HFFc6 (cell line): Measurements from ENCODE around the gene CUL9. TPM values are rescaled to one million over a fixed set of nuclear protein-coding genes. Genes with fewer than 3 reads are reported as not detected.

Source experiments
- DNase-seq: peaks from one replicate; pipeline ENCODE4 v3.0.0-alpha.2; 2018
- H3K27ac Mint-ChIP-seq: 2 replicates; pipeline ENCODE4 v1.8.0; 2020; ENCODE audit warnings: mild to moderate bottlenecking, mixed read lengths
- H3K27me3 Mint-ChIP-seq: 2 replicates; pipeline ENCODE4 v1.8.0; 2021; ENCODE audit warnings: mild to moderate bottlenecking, moderate library complexity, mixed read lengths; ENCODE audit not compliant: insufficient read depth
- H3K36me3 Mint-ChIP-seq: 2 replicates; pipeline ENCODE4 v1.8.0; 2021; ENCODE audit warnings: low read depth, mixed read lengths
- H3K4me1 Mint-ChIP-seq: 2 replicates; pipeline ENCODE4 v1.8.0; 2020; ENCODE audit warnings: low read depth, mixed read lengths
- H3K4me3 Mint-ChIP-seq: 2 replicates; pipeline ENCODE4 v1.8.0; 2020; ENCODE audit warnings: mild to moderate bottlenecking, moderate library complexity, mixed read lengths
- H3K9me3 Mint-ChIP-seq: 2 replicates; pipeline ENCODE4 v1.8.0; 2020; ENCODE audit warnings: mild to moderate bottlenecking, mixed read lengths
- total RNA-seq, 6 experiments: library from RNA; stranded (reverse); fragmentation: NEBNext Ultra II Directional; extraction: Animal tissue kit (Norgen Biotek cat#: 25700); gene quantifications; 2 replicates in 1 of 6; 3 replicates in 5 of 6; pipeline ENCODE4 v1.2.3, GENCODE V29; 2021
- TF ChIP-seq, protein P1 (sequence below): fragments of 200-600 bp; sonication (generic); IDR thresholded peaks from 2 replicates; pipeline ENCODE4 v1.5.0; 2021; ENCODE audit warnings: antibody characterized with exemption, mild to moderate bottlenecking

CUL9 gene
- total RNA-seq, 6 experiments from 2014 or later = 15.4 to 19.9 (median 18.6) TPM

- H3K27ac Mint-ChIP-seq = no peak overlapping the region
- no peak overlapping the region for H3K4me3 Mint-ChIP-seq
Measured at GRCh38 chr6:43241446-43241845, 59.5 kb downstream of the CUL9 start.

GRCh38 chr6:43242908-43243663, 61.1 kb downstream of the CUL9 start, which contains the start of gene TTBK1:
Gene TTBK1 (plus strand): TSS chr6:43243481. CDS start chr6:43246661, 3,180 bp downstream.
- no peak within 1 kb of the TSS for H3K4me3 Mint-ChIP-seq
- TF ChIP-seq, protein P1, sequence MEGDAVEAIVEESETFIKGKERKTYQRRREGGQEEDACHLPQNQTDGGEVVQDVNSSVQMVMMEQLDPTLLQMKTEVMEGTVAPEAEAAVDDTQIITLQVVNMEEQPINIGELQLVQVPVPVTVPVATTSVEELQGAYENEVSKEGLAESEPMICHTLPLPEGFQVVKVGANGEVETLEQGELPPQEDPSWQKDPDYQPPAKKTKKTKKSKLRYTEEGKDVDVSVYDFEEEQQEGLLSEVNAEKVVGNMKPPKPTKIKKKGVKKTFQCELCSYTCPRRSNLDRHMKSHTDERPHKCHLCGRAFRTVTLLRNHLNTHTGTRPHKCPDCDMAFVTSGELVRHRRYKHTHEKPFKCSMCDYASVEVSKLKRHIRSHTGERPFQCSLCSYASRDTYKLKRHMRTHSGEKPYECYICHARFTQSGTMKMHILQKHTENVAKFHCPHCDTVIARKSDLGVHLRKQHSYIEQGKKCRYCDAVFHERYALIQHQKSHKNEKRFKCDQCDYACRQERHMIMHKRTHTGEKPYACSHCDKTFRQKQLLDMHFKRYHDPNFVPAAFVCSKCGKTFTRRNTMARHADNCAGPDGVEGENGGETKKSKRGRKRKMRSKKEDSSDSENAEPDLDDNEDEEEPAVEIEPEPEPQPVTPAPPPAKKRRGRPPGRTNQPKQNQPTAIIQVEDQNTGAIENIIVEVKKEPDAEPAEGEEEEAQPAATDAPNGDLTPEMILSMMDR = no peak
- H3K27ac Mint-ChIP-seq = no peak within 1 kb of the TSS
- DNase-seq = no peak
- peaks cover 10% of the 10 kb centered on the region for H3K36me3 Mint-ChIP-seq
- no peaks in the 10 kb centered on the region for H3K4me1 Mint-ChIP-seq
- peaks cover 19% of the 10 kb centered on the region for H3K9me3 Mint-ChIP-seq
- H3K27me3 Mint-ChIP-seq = peaks cover 32% of the 10 kb centered on the region

More at GRCh38 chr6:43241446-43241845, 59.5 kb downstream of the CUL9 start:
- TF ChIP-seq, protein P1 = no peak
- H3K4me1 Mint-ChIP-seq = no peaks in the 10 kb centered on the region
- DNase-seq = no peak
- H3K27me3 Mint-ChIP-seq = peaks cover 33% of the 10 kb centered on the region
- H3K36me3 Mint-ChIP-seq = peaks cover 10% of the 10 kb centered on the region
- peaks cover 19% of the 10 kb centered on the region for H3K9me3 Mint-ChIP-seq

DNA sequence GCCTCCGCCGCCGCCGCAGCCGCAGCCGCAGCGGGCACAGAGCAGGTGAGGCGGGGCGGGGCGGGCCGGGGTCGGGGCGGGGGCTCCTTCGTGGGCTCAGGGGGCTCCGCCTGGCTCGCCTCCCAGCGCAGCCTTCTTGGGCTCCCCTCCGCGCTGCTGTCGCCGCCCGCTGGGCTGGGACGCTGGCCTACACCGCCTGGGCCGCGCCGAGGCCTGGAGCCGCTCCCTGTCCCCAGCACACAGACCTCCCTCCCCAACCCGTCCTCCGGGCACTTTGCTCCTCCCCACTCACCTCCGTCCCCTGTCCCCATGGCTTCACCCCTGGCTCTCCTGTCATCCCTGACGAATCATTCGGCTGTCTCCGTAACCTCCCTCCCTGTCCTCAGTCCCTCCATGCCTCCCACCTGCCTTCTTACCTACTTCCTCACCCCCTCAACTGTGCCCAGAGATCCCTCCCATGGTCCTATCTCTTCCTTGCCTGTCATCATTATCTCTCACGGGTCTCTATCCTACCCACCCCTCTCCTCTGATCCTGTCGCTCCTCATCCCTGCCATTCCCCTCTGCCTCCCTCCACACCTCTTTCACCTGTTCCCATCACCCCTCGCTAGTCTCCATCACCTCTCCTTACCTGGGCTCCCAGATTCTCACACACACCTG, 61.8 kb downstream of the CUL9 start:
- TF ChIP-seq, protein P1 = no peak
- DNase-seq = no peak
- Mint-ChIP-seq H3K36me3 (peaks cover 10% of the 10 kb centered on the region), H3K4me3 (no peak overlapping the region), H3K27me3 (peaks cover 29% of the 10 kb centered on the region), H3K27ac (no peak overlapping the region), H3K9me3 (peaks cover 16% of the 10 kb centered on the region), H3K4me1 (no peaks in the 10 kb centered on the region)

GRCh38 chr6:43246301-43247113, 64.5 kb downstream of the CUL9 start:
- H3K4me3 Mint-ChIP-seq = peak overlapping the region; percentile 67; the same call in 1 of the 2 replicates
- peaks cover 25% of the 10 kb centered on the region for H3K27me3 Mint-ChIP-seq
- peaks cover 5% of the 10 kb centered on the region; the same call in 1 of the 2 replicates for H3K4me1 Mint-ChIP-seq
- H3K27ac Mint-ChIP-seq = no peak overlapping the region
- no peak for DNase-seq
- H3K36me3 Mint-ChIP-seq = no peaks in the 10 kb centered on the region
- H3K9me3 Mint-ChIP-seq = no peaks in the 10 kb centered on the region
- TF ChIP-seq, protein P1 = no peak

GRCh38 chr6:43247114-43247999, 65.4 kb downstream of the CUL9 start:
- peaks cover 25% of the 10 kb centered on the region for H3K27me3 Mint-ChIP-seq
- H3K9me3 Mint-ChIP-seq = no peaks in the 10 kb centered on the region
- H3K27ac Mint-ChIP-seq = no peak overlapping the region
- no peaks in the 10 kb centered on the region for H3K36me3 Mint-ChIP-seq
- TF ChIP-seq, protein P1 = no peak
- no peak for DNase-seq
- H3K4me1 Mint-ChIP-seq = peaks cover 8% of the 10 kb centered on the region; the same call in 1 of the 2 replicates
- H3K4me3 Mint-ChIP-seq = peak overlapping the region; percentile 67
